Smooth muscle cell (in vitro differentiated cells): ENCODE measurements around the gene GNG13. TPM values are rescaled to one million over a fixed set of nuclear protein-coding genes. Genes with fewer than 3 reads are reported as not detected.

Source experiments
- DNase-seq: peaks from one replicate; lab custom pipeline; 2025; ENCODE audit not compliant: unreplicated experiment; lab: John Stamatoyannopoulos, UW
- H2AFZ ChIP-seq: fragments of 200-600 bp; sonication (generic); 2 replicates; pipeline ENCODE4 v1.6.0; 2016; ENCODE audit warnings: antibody characterized with exemption, low read depth, mild to moderate bottlenecking
- H3F3A ChIP-seq: fragments of 200-600 bp; sonication (generic); 2 replicates; pipeline ENCODE4 v1.6.0; 2017; ENCODE audit warnings: antibody characterized with exemption, low read depth
- H3K27ac ChIP-seq: fragments of 200-600 bp; sonication (generic); 2 replicates; pipeline ENCODE4 v1.5.1; 2016; ENCODE audit warnings: low read depth, mild to moderate bottlenecking
- H3K27me3 ChIP-seq: fragments of 200-600 bp; sonication (generic); 2 replicates; pipeline ENCODE4 v1.6.1; 2016; ENCODE audit warnings: low read depth, mild to moderate bottlenecking
- H3K36me3 ChIP-seq: fragments of 200-600 bp; sonication (generic); 2 replicates; pipeline ENCODE4 v1.5.1; 2016; ENCODE audit warnings: low read depth
- H3K4me1 ChIP-seq: fragments of 200-600 bp; sonication (generic); 2 replicates; pipeline ENCODE4 v1.5.1; 2016; ENCODE audit warnings: low read depth
- H3K4me2 ChIP-seq: fragments of 200-600 bp; sonication (generic); 2 replicates; pipeline ENCODE4 v1.6.0; 2016; ENCODE audit warnings: mild to moderate bottlenecking
- H3K4me3 ChIP-seq: fragments of 200-600 bp; sonication (generic); 2 replicates; pipeline ENCODE4 v1.5.1; 2016; ENCODE audit warnings: mild to moderate bottlenecking
- H3K79me2 ChIP-seq: fragments of 200-600 bp; sonication (generic); 2 replicates; pipeline ENCODE4 v1.6.0; 2016; ENCODE audit warnings: low read depth, mild to moderate bottlenecking
- H3K9ac ChIP-seq: fragments of 200-600 bp; sonication (generic); 2 replicates; pipeline ENCODE4 v1.6.0; 2016; ENCODE audit warnings: low read depth
- H3K9me3 ChIP-seq: fragments of 200-600 bp; sonication (generic); replicated peaks from 2 replicates; pipeline ENCODE4 v1.5.1; 2016; ENCODE audit warnings: low read depth
- H4K20me1 ChIP-seq: fragments of 200-600 bp; sonication (generic); 2 replicates; pipeline ENCODE4 v1.6.0; 2016; ENCODE audit warnings: low read depth
- CTCF ChIP-seq: fragments of 200-600 bp; sonication (generic); IDR thresholded peaks from 2 replicates; pipeline ENCODE4 v1.5.1; 2017; ENCODE audit warnings: borderline replicate concordance, mild to moderate bottlenecking, antibody characterized with exemption; ENCODE audit not compliant: insufficient read depth, poor library complexity, severe bottlenecking
- WGBS: methylation state at CpG from one replicate; pipeline ENCODE4 v1.1.7; 2016; ENCODE audit warnings: low lambda C conversion rate; 5-methylcytosine and 5-hydroxymethylcytosine counted together
- polyA plus RNA-seq: library from polyadenylated mRNA; unstranded; fragments of >200 nt; fragmentation: Nextera tagmentation; extraction: Ambion mirVana; gene quantifications from 2 replicates; pipeline ENCODE4 v1.2.1, GENCODE V29; 2016
- total RNA-seq: library from RNA; depleted of rRNA; stranded (reverse); fragments of >200 nt; gene quantifications from 2 replicates; pipeline ENCODE4 v1.2.3, GENCODE V29; 2014

Gene GNG13
- total and polyA plus RNA-seq, 2 experiments from 2014 or later: not detected

- Histone ChIP-seq H4K20me1 (no peaks in the 10 kb centered on the region), H3K27ac (no peak overlapping the region), H3K27me3 (no peaks in the 10 kb centered on the region), H3K4me3 (no peak overlapping the region), H3K36me3 (no peaks in the 10 kb centered on the region), H2AFZ (no peak overlapping the region), H3K9ac (no peak overlapping the region), H3K9me3 (no peaks in the 10 kb centered on the region), H3K79me2 (no peaks in the 10 kb centered on the region), H3K4me1 (no peaks in the 10 kb centered on the region), H3K4me2 (no peak overlapping the region), H3F3A (no peaks in the 10 kb centered on the region)
- 96% methylated on average over 14 of the region's 17 CpGs for WGBS
- no peak for DNase-seq
- no peak for TF ChIP-seq CTCF
Observed at GRCh38 chr16:828891-829290, 28.4 kb upstream of the GNG13 start.

- no peaks in the 10 kb centered on the region for H3K27me3 ChIP-seq
- H3K36me3 ChIP-seq: no peaks in the 10 kb centered on the region
- TF ChIP-seq CTCF: no peak
Observed at GRCh38 chr16:827513-827912, 27.0 kb upstream of the GNG13 start.

GRCh38 chr16:825341-826061 is 25.0 kb upstream of the GNG13 start:
- Histone ChIP-seq H3K4me3 (no peak overlapping the region), H3K36me3 (no peaks in the 10 kb centered on the region), H3K9me3 (no peaks in the 10 kb centered on the region), H3K4me1 (no peaks in the 10 kb centered on the region), H2AFZ (no peak overlapping the region), H3K27me3 (no peaks in the 10 kb centered on the region), H3K79me2 (no peaks in the 10 kb centered on the region), H4K20me1 (no peaks in the 10 kb centered on the region), H3K4me2 (no peak overlapping the region), H3F3A (no peaks in the 10 kb centered on the region), H3K27ac (no peak overlapping the region), H3K9ac (no peak overlapping the region)
- TF ChIP-seq CTCF: no peak
- no peak for DNase-seq
- 88% methylated on average over 36 of the region's 36 CpGs for WGBS

More at GRCh38 chr16:827513-827912, 27.0 kb upstream of the GNG13 start:
- no peak overlapping the region for H3K4me3 ChIP-seq
- H3K4me1 ChIP-seq: no peaks in the 10 kb centered on the region
- H3K4me2 ChIP-seq: no peak overlapping the region
- WGBS: 97% methylated on average over 23 of the region's 24 CpGs
- H3K27ac ChIP-seq: no peak overlapping the region
- H3K79me2 ChIP-seq: no peaks in the 10 kb centered on the region
- no peak overlapping the region for H3K9ac ChIP-seq
- no peaks in the 10 kb centered on the region for H4K20me1 ChIP-seq
- H2AFZ ChIP-seq: no peak overlapping the region
- no peaks in the 10 kb centered on the region for H3F3A ChIP-seq
- no peaks in the 10 kb centered on the region for H3K9me3 ChIP-seq
- DNase-seq: no peak

- H3K27me3 ChIP-seq: no peaks in the 10 kb centered on the region
- H3K36me3 ChIP-seq: no peaks in the 10 kb centered on the region
- H3K27ac ChIP-seq: no peak overlapping the region
- H3K4me2 ChIP-seq: no peak overlapping the region
- H4K20me1 ChIP-seq: no peaks in the 10 kb centered on the region
- 88% methylated on average over 21 of the region's 25 CpGs for WGBS
- no peak for DNase-seq
- H3F3A ChIP-seq: no peaks in the 10 kb centered on the region
- H3K79me2 ChIP-seq: no peaks in the 10 kb centered on the region
- H3K4me1 ChIP-seq: no peaks in the 10 kb centered on the region
- H2AFZ ChIP-seq: no peak overlapping the region
- TF ChIP-seq CTCF: no peak
- H3K9ac ChIP-seq: no peak overlapping the region
- H3K4me3 ChIP-seq: no peak overlapping the region
- H3K9me3 ChIP-seq: no peaks in the 10 kb centered on the region
Observed at GRCh38 chr16:824601-825000, 24.1 kb upstream of the GNG13 start.
